ENCODE data around the gene RNF138. TPM values are rescaled to one million over a fixed set of nuclear protein-coding genes. Genes with fewer than 3 reads are reported as not detected.

RNF138 gene
- total RNA-seq, 1 experiment from 2014 or later: 103 TPM

- CTCF ChIA-PET: interaction anchor here (1.0 kb wide), 1 partner anchor 372 kb away, joined by 3 read pairs; no protein-coding TSS in a partner anchor
- Mint-ChIP-seq H3K4me1 (no peaks in the 10 kb centered on the region), H3K4me3 (no peak overlapping the region), H3K9me3 (no peaks in the 10 kb centered on the region), H3K36me3 (no peaks in the 10 kb centered on the region), H3K27ac (no peak overlapping the region), H3K27me3 (ENCODE audit: low read depth) (no peaks in the 10 kb centered on the region)
- ATAC-seq (no peak), DNase-seq (ENCODE audit: low spot score) (no peak)
- POLR2A ChIA-PET: no interaction called here
- TF ChIP-seq ZNF416 (CRISPR knock-in tag; IDR thresholded peaks at IDR 0.05) (no peak), ATF3 (CRISPR knock-in tag; conservative IDR thresholded peaks at IDR 0.05) (no peak), NFYB (CRISPR knock-in tag; conservative IDR thresholded peaks at IDR 0.05; ENCODE audit: low read depth) (no peak), TP53 (CRISPR knock-in tag; IDR thresholded peaks at IDR 0.05) (no peak), RELA (CRISPR knock-in tag; IDR thresholded peaks at IDR 0.05; ENCODE audit: borderline replicate concordance) (no peak), CDX4 (CRISPR knock-in tag; IDR thresholded peaks at IDR 0.05; ENCODE audit: borderline replicate concordance) (no peak), AR (CRISPR knock-in tag; IDR thresholded peaks at IDR 0.05) (no peak), AFF4 (CRISPR knock-in tag; IDR thresholded peaks at IDR 0.05; ENCODE audit: borderline replicate concordance) (no peak), CTCF (IDR thresholded peaks at IDR 0.05) (no peak), ETV6 (CRISPR knock-in tag; IDR thresholded peaks at IDR 0.05) (no peak), ZNF317 (CRISPR knock-in tag; IDR thresholded peaks at IDR 0.05; ENCODE audit: borderline replicate concordance, low read depth) (no peak)
These were observed 85.9 kb downstream of the RNF138 start for GRCh38 chr18:32177530-32177929.

Other genes starting within 250 kb of the RNF138 start
- gene TRAPPC8, start 148.7 kb upstream of the RNF138 start, total RNA-seq (2021): 45.4 to 56.3 TPM (median 53.2 TPM) in 3 replicates
- gene RNF125, start 73.0 kb upstream of the RNF138 start, total RNA-seq (2021): 13.8 to 14.9 TPM (median 14.4 TPM) in 3 replicates
- 0.07 TPM in 1 of 3 replicates, not detected in the others for gene MEP1B, start 98.2 kb downstream of the RNF138 start, total RNA-seq (2021)